ENCODE data around the gene BRD1.

BRD1 gene

DNA sequence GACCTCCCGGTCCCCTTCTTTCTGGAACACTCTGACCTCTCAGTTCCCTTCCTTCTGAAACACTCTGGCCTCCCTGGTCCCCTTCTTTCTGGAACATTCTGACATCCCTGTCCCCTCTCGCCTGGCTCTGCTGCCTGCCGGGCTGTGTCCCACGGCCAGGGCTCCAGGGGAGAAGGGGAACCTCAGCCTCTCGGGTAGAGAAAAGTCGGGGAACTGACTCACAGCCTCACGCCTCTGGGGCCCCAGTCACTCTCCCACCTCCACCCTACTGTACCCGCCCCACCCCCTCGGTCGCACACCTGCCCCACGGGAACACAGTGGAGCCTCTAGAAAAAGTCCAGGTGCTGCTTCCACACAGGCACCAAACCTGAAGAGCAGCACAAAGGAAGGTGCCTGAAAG is 93.3 kb downstream of the BRD1 start:
- ChIA-PET CTCF (no interaction called here), POLR2A (no interaction called here)
- TF ChIP-seq FOXK2 (IDR thresholded peaks at IDR 0.05) (no peak), SP1 (IDR thresholded peaks at IDR 0.05) (no peak), TARDBP (IDR thresholded peaks at IDR 0.05) (no peak), SUZ12 (IDR thresholded peaks at IDR 0.05) (no peak), ELF4 (IDR thresholded peaks at IDR 0.05) (no peak), HDGF (IDR thresholded peaks at IDR 0.05; ENCODE audit: borderline replicate concordance) (no peak), BHLHE40 (IDR thresholded peaks at IDR 0.05; ENCODE audit: borderline replicate concordance) (no peak), FOXA1 (IDR thresholded peaks at IDR 0.05) (no peak), L3MBTL2 (conservative IDR thresholded peaks at IDR 0.05) (no peak), FOXM1 (IDR thresholded peaks at IDR 0.05; ENCODE audit: borderline replicate concordance) (no peak), ARNT (IDR thresholded peaks at IDR 0.05) (no peak), LEF1 (IDR thresholded peaks at IDR 0.05; ENCODE audit: borderline replicate concordance) (no peak), CTBP1 (IDR thresholded peaks at IDR 0.05; ENCODE audit: borderline replicate concordance) (no peak), ZNF384 (IDR thresholded peaks at IDR 0.05) (no peak), NFRKB (IDR thresholded peaks at IDR 0.05) (no peak)
- TF ChIP-seq, protein P1, sequence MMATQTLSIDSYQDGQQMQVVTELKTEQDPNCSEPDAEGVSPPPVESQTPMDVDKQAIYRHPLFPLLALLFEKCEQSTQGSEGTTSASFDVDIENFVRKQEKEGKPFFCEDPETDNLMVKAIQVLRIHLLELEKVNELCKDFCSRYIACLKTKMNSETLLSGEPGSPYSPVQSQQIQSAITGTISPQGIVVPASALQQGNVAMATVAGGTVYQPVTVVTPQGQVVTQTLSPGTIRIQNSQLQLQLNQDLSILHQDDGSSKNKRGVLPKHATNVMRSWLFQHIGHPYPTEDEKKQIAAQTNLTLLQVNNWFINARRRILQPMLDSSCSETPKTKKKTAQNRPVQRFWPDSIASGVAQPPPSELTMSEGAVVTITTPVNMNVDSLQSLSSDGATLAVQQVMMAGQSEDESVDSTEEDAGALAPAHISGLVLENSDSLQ (IDR thresholded peaks at IDR 0.05), result no peak
- no peak for DNase-seq (ENCODE audit: extremely low spot score)

DNA sequence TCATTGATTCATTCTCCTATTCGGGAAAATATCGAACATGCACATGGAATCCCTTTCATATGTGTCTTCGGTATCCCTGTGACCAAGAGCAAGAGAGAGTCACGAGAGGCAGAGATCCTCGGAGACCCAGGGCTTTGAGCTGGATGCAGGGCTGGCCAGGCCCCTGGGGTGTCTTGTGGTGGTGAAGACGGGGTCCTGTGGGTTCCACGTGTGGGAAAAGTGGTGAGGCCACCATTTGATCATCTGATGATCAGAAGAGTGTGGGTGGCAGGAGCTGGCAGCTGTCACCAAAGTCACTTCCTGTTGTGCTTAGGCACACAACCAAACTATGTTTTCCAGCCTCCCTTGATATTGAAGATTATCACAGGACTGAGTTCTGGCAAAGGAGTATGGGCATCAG is 94.0 kb downstream of the BRD1 start:
- ChIA-PET POLR2A (no interaction called here), CTCF (no interaction called here)
- TF ChIP-seq TARDBP (IDR thresholded peaks at IDR 0.05) (no peak), CTBP1 (IDR thresholded peaks at IDR 0.05; ENCODE audit: borderline replicate concordance) (no peak), BHLHE40 (IDR thresholded peaks at IDR 0.05; ENCODE audit: borderline replicate concordance) (no peak), FOXK2 (IDR thresholded peaks at IDR 0.05) (no peak), ZNF384 (IDR thresholded peaks at IDR 0.05) (no peak), ARNT (IDR thresholded peaks at IDR 0.05) (no peak), HDGF (IDR thresholded peaks at IDR 0.05; ENCODE audit: borderline replicate concordance) (no peak), NFRKB (IDR thresholded peaks at IDR 0.05) (no peak), ELF4 (IDR thresholded peaks at IDR 0.05) (no peak), SP1 (IDR thresholded peaks at IDR 0.05) (no peak), LEF1 (IDR thresholded peaks at IDR 0.05; ENCODE audit: borderline replicate concordance) (no peak), L3MBTL2 (conservative IDR thresholded peaks at IDR 0.05) (no peak), FOXA1 (IDR thresholded peaks at IDR 0.05) (no peak), FOXM1 (IDR thresholded peaks at IDR 0.05; ENCODE audit: borderline replicate concordance) (no peak), SUZ12 (IDR thresholded peaks at IDR 0.05) (no peak)
- TF ChIP-seq, protein P1 (IDR thresholded peaks at IDR 0.05), result no peak
- DNase-seq (ENCODE audit: extremely low spot score), result no peak

DNA sequence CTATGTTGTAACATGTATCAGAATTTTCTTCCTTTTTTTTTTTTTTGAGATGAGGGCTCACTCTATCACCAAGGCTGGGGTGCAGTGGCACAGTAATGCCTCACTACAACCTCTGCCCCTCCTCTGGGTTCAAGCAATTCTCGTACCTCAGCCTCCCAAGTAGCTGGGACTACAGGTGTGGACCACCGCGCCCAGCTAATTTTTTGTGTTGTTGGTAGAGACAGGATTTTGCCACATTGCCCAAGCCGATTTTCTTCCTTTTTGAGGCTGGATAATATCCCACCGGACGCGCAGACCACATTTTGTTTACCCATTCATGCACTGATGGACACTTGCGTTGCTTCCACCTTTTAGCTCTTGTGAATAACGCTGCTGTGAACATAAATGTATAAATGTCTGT is 97.0 kb downstream of the BRD1 start:
- ChIA-PET CTCF (no interaction called here), POLR2A (no interaction called here)
- TF ChIP-seq TARDBP (IDR thresholded peaks at IDR 0.05) (no peak), FOXM1 (IDR thresholded peaks at IDR 0.05; ENCODE audit: borderline replicate concordance) (no peak), SP1 (IDR thresholded peaks at IDR 0.05) (no peak)
- DNase-seq (ENCODE audit: extremely low spot score), result no peak

DNA sequence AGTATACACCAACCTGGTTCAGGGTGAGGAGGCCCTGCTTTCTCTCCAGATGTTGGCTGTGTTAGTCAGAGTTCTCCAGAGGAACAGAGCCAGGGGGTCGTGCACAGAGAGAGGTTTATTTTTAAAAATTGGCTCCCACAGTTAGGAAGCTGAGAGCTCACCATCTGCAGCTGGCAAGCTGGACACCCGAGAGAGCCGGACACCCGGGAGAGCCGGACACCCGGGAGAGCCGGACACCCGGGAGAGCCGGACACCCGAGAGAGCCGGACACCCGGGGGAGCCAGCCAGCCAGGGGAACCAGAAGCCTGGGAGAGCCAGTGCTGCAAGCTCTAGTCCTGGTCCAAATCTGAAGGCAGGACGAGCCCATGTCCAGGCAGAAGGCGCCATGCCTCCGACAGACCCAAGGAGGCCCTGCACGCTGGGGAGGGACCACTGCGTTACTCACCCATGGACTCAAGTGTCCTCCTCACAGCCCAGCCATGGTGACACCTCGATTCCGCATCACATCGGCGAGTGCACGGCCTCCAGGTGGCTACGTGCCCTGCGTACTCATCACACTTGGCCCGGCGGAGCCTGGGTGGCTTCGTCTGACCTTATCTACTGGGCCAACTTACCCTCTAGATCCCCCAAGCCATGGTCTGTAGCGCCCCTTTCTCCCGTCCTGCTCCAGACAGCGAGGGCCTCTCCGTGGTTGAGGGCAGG is 99.0 kb downstream of the BRD1 start:
- TF ChIP-seq FOXM1 (IDR thresholded peaks at IDR 0.05; ENCODE audit: borderline replicate concordance) (no peak), HDGF (IDR thresholded peaks at IDR 0.05; ENCODE audit: borderline replicate concordance) (no peak), LEF1 (IDR thresholded peaks at IDR 0.05; ENCODE audit: borderline replicate concordance) (no peak), ZNF384 (IDR thresholded peaks at IDR 0.05) (no peak), NFRKB (IDR thresholded peaks at IDR 0.05) (no peak), L3MBTL2 (conservative IDR thresholded peaks at IDR 0.05) (no peak), ARNT (IDR thresholded peaks at IDR 0.05) (no peak), TARDBP (IDR thresholded peaks at IDR 0.05) (no peak), SUZ12 (IDR thresholded peaks at IDR 0.05) (no peak), SP1 (IDR thresholded peaks at IDR 0.05) (no peak), FOXA1 (IDR thresholded peaks at IDR 0.05) (no peak), FOXK2 (IDR thresholded peaks at IDR 0.05) (no peak), ELF4 (IDR thresholded peaks at IDR 0.05) (no peak)
- TF ChIP-seq, protein P1 (IDR thresholded peaks at IDR 0.05), result no peak
- DNase-seq (ENCODE audit: extremely low spot score), result no peak
- CTCF ChIA-PET, result no interaction called here
- POLR2A ChIA-PET, result no interaction called here

DNA sequence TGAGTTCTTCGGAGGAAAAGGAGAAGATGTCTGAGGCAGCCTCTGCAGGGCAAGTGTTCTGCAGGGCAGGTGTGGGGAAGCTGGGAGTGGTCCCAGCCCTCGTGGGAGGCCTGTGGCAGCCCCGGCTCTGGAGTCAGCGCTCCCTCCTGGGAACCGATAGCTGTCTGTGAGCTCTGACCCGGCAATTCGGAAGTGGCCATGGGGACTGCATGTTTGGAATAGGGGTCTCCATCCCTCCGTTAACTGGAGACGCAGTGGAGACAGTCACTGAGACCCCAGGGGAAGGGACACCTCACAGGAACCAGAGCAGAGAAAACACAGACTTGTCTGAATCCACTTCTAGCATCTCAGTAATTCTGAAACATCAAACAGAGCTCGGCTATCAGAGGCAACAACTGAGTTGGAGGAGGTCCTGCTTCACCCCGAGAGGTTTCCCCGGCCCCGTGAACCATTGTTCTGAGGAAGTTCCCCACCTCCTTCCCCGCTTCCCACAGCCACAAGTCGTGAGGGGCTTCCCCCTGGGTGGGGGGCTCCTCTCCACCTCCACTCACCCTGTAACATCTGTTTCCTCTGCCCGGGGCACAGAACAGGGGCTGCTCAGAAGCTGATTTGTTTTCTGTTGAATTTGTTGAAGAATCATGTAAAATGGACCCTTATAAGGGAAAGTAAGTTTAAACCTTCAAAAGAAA is 99.6 kb downstream of the BRD1 start:
- CTCF ChIA-PET, result no interaction called here
- no peak for DNase-seq (ENCODE audit: extremely low spot score)
- POLR2A ChIA-PET, result no interaction called here
- no peak for TF ChIP-seq CTBP1 (IDR thresholded peaks at IDR 0.05; ENCODE audit: borderline replicate concordance)
- no peak for TF ChIP-seq FOXM1 (IDR thresholded peaks at IDR 0.05; ENCODE audit: borderline replicate concordance)
- no peak for TF ChIP-seq FOXK2 (IDR thresholded peaks at IDR 0.05)
- no peak for TF ChIP-seq ELF4 (IDR thresholded peaks at IDR 0.05)
- no peak for TF ChIP-seq FOXA1 (IDR thresholded peaks at IDR 0.05)
- no peak for TF ChIP-seq ZNF384 (IDR thresholded peaks at IDR 0.05)
- TF ChIP-seq NFRKB (IDR thresholded peaks at IDR 0.05), result no peak
